NCI-H345 treated with DMSO at 0.1 percent for 48 hours (cell line): Measurements from ENCODE around the gene RARB.

Experiments
- DNase-seq: peaks from one replicate; lab custom pipeline; 2025; ENCODE audit not compliant: unreplicated experiment; lab: John Stamatoyannopoulos, UW

Gene RARB

DNA sequence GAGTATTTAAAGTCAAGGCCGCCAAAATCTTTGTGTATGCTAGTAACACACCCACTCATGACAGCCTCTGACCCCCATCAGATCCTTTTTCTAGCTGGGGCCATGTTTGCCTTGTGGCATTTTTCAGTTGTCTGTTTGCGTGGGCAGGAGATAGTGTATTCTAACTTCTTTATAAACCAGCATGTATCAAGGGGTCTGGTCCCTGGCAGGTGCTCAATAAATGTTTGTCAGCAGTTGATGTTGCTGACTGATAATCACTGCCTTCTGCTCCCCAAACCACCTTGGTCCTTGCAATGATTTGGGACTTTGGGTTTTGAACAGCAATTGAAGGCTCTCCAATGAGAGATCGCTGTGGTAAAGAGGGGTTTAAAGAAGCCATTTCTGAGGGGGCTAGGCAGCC, 19.2 kb downstream of the RARB start:
- no peak for DNase-seq

- DNase-seq, result no peak
Observed at GRCh38 chr3:25447925-25448324, 19.9 kb downstream of the RARB start.

DNA sequence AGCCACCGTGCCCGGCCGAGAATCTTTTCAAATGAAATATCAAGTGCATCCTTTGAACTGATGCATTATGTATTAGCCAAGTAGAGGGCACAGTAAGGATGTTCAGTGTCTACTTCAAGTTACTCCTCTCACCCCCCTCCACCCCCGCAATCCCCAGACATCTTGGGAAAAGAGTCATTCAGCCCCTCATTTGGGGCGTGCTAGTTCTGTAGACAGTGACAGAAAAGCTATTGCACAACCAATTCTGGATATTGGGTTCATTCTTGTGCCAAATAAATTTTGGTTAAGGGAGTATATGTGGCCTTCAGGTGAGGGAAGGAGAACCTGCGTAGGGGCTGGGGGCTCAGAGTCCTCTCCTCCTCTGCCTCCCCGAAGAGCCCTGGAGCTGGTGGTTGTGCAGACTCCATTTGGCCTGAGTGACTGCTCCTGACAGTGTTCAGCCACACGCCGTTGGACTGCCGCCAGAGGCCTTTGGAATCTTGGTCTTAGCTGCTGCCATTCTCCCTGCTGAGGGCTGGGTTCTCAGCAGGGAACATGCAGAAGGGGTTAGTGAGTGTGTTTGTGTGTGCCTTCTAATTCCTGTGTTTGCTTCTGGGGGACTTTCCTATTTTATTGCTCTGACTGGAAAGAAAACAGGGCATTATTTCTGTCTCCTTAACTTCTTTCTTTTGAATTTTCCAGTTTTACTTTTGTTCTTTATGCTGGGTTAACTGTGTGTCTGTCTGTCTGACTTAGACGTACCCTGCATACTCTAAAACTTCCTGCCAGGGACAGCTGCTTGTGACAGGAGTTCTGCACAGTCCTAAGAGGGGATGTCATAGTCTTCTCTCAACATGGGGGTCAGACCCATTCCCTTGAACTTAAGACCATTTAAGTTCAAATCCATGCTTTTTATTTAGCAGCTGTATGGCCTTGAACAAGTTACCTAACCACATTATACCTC, 21.0 kb downstream of the RARB start:
- DNase-seq, result no peak

DNA sequence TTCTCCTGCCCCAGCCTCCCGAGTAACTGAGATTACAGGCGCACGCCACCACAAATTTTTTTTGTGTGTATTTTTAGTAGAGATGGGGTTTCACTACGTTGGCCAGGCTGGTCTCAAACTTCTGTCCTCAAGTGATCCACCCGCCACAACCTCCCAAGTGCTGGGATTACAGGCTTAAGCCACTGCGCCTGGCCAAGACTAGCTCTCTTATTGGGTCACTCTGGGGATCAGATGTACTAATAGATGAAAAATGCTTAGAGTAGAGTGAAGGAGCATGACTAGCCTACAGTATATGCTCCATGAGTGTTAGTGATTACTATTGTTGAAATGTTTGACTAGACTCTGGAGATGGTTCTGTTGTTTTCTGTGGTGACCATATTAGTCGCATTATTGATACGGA, 21.8 kb downstream of the RARB start:
- no peak for DNase-seq

DNA sequence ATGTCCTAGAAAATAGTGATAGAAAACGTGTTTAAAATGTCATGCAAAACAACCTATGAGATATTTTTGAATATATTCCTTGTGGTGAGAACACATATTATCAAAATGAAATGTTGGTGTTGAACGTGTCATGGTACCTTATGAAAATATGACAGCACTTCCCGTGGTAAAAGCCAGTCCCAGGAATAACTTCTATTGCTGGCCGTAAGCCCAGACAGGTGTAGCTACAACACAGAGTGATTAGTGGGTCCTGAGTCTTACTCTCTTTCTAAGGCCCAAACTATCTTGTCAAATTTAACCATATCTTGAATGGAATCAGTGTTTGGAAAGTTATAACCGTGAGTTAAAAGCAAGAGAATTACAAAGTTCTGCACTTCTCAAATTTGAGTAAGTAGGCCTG, 24.1 kb downstream of the RARB start:
- DNase-seq, result no peak

GRCh38 chr3:25452740-25453139, 24.7 kb downstream of the RARB start:
- no peak for DNase-seq

DNA sequence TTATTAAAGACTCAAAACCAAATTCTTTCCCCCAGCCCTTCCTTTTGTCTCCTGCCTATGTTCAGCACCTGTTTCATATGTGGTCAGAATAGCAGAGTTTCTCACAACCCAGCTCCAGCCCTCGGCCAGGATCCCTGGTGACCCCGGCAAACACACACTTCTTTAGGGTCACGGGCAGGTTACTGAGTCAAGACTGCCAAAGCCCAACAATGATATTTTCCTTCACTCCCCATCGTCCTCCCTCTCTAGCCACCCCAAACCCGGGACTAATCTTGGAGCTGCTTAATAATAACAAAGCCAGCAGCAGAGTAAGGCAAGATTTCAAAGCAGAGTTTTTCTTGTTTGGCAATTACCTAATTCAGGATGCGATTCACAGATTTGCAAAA, 25.5 kb downstream of the RARB start:
- DNase-seq, result no peak

- no peak for DNase-seq
Observed at GRCh38 chr3:25454005-25454927, 26.2 kb downstream of the RARB start.

- no peak for DNase-seq
Observed at GRCh38 chr3:25455441-25456132, 27.5 kb downstream of the RARB start.

GRCh38 chr3:25456723-25457670, 28.9 kb downstream of the RARB start:
- no peak for DNase-seq

DNA sequence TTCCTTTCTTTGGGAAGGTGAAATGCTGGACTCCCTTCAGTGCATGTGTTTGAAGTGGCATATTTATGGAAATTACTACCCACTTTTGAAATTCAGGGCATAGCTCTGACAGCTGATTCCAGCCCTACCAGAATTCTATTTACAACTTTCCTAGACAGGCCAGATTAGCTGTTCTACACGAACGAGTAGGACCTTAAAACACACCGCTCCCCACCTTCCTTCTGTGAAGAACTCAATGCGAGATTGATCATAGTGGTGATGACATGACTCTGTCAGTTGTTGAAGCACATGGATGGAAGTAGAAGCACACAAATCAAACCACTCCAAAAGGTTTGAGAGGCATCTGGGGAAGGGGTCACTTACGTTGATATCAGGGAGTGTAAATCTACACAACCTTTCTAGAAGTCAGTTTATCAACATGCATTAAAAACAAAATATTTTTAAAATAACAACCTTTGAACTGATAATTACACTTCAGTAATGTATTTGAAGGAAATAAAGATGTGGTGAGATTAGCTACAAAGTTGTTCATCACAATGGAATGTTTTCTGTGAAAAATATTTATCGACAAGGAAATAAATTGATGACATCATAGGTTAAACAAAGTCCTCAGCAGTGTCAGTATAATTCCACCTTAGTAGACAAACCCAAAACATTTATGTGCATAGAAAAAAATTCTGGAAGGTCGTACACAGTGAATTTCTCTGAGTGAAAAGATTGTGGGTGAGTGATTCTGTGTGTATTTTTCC, 29.8 kb downstream of the RARB start:
- no peak for DNase-seq

GRCh38 chr3:25458420-25458814, 30.4 kb downstream of the RARB start:
- DNase-seq, result no peak

- DNase-seq, result no peak
Observed at GRCh38 chr3:25460751-25461150, 32.7 kb downstream of the RARB start.

GRCh38 chr3:25461946-25462345, 33.9 kb downstream of the RARB start:
- DNase-seq, result no peak

DNA sequence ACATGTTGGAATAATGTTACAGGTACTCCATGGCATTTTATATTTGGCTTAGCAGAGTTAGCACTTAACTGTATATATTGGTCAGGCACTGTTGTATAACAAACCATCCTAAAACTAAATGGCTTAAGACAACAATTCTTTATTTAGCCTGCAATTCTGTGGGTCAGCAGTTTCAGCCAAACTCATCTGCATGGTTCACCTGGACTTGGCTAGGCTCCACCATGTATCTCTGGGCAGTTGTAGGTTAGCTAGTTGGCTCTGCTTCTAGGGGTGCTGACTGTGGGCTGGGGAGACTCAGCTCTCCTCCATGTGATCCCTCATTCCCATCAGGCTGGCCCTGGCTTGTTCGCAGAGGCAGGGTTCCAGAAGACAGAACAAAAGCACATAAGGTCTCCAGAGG, 34.4 kb downstream of the RARB start:
- no peak for DNase-seq

DNA sequence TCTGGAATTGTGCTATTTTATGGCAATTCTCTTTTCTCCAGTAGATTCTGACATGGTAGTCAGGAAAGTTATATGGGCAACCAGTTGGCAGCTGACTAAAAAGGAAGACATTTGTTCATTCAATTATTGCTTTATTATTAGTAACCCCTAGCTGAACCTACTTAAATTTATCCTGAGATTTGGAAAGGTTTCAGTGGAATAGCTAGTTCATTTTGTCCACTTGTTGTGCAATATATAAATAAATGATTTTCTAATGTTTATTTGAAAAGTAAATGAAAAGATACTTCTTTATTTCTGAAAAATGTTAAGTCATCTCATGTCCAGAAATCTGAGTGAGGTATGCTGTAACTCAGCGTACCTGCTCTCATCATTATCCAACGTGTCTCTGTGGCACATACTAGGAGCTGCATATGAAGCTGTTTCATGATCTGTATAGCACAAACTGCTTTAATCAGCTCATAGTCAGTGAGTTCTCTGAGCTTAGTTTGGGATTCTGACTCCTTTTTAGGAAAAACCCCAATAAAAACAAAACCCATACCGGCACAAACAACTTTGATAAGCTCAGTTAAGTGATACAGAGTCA, 35.9 kb downstream of the RARB start:
- no peak for DNase-seq

DNA sequence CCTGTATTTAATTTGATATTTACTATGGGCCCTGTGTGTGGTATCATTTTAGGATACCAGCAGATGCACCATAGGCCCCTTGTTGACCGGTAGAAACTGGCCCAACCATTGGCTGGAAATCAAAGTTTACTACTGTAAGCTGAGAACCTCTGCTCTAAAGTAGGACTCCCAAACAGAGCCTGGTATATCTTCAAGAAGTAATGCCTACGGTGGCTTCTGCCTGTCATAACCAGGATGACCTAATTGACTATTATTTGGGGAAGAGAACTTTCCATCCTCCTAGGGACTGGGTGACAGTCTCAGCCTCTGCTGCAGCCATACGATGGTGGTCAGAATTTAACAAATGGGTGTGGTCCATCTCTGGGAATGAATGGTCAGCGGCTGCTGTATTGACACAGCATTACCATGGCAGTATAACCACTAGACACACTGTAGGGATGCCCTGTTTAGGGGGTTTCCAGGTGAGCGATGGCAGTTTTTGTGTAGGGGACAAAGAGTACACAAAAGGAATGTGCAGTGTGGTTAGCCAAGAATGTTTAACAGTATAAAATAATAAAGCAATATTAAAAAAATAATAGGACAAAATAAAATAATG, 37.3 kb downstream of the RARB start:
- no peak for DNase-seq

DNA sequence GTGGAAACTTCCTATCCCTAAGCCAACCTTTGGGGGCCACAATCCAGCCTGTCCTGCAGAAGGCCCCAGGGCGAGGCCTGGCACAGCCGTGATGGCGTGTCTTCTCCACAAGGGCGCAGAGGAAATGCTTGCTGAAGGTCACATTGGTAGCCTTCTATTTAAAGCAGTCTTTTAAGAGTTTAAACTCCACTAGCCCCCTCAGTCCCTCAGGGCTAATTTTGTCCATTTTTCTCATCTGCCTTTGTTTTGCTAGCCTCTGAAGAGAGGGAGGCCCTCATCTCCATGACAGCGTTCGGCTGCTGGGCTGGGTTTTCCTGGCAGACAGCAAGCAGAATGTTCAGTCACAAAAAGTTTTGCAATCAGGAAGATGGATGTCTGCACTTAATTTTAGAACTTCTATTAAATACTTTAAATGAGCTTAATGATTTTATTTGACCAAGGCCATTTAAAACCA, 40.8 kb downstream of the RARB start:
- no peak for DNase-seq

DNA sequence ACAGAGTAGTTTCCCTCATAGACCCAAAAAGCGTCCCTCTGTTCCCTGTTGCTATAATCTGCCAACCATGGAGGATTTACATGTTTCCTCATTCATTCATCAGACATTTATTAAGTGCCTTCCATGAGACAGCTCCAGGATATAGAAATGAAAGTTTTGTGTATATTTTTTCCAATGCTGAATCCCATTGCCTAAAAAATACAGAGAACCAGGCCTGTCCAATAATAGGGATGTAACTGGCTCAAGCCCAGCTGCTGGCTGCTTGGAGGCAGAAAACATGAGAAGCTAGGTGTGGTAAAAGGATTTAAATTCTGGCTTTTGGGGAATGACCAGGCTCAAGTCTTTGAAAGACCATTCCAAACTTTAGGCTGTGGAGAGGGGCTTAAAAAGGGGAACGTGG, 41.5 kb downstream of the RARB start:
- no peak for DNase-seq
